Measurements from ENCODE around the gene SLC4A11.

The SLC4A11 gene

DNA sequence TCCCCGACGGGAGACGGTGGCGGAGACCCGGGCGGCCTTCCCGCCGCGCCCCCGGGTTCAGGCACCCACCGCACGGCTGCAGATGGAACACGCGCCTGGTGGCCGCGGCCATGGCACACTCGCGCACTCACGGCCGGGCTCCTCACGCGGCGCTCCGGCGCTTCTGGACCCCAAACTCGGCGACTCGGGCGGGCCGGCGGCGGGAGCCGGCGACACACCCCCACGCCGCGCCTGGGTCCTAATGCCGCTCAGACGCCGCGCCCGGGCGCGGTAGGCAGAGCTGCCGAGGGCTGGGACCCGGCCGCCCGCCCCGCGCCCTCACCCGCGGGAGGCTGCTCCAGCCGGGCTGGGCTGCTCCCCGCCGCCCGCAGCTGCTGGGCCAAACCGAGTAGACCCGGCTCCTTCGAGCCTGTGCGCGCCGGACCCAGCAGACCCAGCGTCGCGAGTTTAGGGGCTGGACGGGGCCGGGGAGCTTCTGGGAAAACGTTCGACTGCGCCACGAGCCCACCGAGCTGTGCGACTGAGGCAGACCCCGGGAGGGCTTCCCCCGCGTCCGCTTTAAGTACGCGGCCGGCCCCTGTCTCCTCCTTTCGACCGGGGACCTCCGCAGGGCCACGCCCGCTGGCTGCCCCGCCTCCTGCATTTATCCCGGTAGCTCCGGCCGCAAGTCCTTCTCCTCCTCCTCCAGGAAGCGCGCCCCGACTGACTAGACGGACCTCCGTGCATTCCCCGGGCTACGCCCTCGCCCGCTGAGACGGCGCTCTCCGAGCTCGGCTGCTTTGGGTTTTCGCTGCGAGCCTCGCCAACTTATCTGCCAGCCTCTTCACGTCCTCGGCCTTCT, at the start of gene SLC4A11:
Gene SLC4A11, minus strand, starts transcription at position 165 of the 841 bp plus-strand sequence. Its CDS starts 53 bp downstream, at position 112.
- DNase-seq: no peak

DNA sequence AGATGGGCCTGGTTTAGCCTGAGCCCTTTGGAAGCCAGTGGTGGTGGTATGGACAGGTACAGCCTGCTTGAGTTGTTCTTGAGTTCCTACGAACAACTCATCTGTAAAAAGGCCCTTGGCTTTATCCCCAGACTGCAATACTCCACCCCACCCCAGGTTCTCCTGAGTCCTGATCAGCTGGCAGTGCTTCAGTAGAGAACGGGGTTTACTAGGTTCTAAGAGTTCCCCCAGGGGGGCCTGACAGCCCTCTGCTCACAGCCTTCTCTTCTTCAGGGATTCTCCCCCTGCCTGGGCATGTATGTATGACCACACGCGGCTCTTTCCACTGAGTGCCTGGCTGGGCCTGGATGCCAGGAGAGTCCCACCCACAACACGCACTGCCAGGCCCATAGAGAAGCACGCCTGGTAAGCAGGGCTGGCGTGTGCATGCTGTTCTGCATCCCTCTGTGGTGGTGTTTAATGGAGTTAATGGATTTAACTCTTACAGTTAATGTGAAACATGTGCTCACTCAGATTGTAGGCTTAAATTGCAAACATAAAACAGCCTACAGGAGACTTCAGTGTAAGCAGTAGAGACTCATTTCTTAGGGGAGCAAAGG, 44.3 kb upstream of the SLC4A11 start:
- no peak for DNase-seq

DNA sequence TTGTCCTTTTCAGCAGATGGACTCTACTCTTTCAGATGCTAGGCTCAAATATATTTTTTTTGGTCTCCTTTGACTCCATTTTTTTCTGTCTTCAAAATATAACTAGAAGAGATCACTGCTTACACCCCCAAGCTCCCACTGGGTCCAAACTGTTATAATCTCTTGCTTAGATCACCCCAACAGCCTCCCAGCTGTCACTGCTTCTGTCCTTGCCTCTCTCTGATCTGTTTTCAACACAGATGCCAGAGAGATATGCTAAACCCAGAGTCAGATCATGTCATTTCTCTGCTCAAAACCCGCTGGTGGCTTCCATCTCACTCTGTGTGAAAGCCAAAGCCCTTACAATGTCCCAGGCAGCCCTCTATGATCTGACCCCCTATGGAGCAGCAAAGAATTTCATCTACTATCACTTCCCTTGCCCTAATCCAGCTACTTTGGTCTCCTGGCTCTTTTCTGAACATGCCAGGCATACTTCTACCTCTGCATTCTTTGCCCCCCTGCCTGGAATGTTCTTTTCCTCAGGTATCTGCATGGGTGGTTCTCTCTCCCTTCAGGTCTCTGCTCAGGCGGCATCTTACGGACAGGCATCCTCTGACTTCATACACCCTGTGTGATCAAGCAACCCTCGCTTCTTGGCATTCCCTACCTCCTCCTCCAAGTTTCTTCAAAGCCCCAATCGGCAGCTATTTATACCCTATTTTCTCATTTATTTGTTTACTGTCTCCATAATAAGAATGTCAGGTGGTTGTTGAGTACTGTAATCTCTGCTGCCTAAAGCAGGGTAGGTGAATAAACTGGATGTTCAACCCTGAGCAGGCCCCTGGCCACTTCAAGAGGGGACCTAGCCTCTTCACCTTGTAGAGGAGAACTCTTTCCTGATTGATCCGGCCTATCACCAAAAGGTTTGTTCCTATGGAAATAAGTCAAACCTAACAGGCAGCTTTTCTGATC, 43.6 kb upstream of the SLC4A11 start:
- no peak for DNase-seq

DNA sequence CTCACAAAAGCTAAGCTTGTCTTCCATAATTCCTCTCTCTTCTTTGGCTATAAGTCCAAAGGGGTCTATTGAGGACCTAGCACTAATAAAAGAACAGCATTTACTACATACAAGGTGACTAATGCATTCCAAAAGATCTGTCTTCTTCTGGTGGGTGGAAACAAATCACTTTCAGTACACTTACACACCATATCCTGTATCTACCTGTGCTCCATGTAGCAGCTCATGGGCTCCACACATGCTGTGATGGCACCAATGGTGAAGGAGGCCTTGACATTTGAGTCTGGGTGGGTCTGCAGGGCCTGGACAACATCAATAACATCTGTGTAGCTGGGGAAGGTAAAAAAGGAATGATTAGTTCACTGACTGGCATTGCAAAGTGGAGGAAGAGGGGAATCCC, 42.4 kb upstream of the SLC4A11 start:
- DNase-seq: no peak

DNA sequence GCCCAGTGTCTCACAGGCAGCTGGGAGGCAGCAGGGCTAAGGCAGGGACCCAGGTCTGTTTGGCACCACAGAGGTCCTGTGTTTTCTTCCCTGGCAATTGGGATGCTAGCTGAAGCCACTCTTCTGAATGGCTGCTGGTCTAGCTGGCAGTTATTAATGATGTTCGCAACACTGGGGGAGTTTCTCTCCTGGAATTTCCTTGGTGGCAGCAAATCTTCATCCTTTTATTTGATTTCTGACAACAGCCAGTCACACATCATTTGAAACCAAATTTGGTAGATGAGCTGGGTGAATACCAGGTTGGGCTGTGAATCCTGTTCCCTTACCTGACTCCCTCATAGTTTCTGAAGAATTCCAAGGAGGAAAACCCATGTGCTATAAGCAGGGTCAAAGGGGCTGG, 40.8 kb upstream of the SLC4A11 start:
- DNase-seq: no peak

DNA sequence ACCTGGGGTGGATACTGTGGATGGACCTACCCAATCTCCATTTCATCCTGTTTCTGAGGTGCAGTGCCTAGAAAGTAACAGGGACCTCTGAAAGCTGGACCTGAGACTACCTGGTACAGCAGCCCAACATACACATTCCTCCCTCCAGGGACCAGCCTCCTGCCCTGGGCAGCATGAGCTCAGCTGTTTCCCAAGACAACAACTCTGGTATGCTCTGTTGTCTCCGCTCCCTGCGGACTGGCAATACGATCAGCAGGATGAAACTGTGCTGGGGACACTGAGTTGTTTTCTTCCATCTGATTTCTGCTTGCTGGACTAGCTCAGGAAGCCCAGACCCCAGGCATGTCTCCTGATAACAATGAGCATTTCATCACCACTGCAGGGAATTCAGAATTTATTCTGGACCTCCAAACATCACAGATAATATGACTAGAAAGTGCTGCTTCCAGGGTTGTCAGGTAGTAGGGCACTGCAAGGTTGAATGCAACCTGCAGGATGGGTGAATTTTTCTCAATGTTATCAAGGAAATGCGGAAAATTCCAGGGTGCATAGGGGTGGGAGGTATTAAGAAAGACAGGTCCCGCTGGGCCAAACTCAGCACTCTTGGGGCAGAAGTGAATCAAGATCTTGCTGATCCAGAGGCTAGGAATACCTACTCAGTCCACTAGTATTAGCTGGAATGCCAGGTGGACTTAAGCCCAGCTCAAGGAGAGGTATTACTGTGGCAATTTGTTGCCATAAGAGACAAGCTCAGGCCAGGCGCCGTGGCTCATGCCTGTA, 38.9 kb upstream of the SLC4A11 start:
- no peak for DNase-seq

DNA sequence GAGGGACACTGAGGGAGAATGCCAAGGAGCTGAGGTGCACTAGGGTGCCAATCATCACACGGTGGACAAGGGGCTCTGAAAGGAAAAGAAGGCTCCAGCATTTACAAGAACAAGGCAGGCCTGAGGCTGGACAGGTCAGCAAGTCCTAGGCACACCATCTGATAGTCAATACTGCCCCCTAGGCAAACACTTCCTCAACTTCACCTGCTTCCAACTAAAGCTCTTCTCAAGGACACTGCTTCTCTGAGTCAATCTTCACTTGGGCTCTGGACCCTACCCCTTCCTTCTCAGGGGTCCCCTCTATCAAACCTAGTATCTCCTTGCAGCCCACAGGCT, 37.7 kb upstream of the SLC4A11 start:
- DNase-seq: no peak

DNA sequence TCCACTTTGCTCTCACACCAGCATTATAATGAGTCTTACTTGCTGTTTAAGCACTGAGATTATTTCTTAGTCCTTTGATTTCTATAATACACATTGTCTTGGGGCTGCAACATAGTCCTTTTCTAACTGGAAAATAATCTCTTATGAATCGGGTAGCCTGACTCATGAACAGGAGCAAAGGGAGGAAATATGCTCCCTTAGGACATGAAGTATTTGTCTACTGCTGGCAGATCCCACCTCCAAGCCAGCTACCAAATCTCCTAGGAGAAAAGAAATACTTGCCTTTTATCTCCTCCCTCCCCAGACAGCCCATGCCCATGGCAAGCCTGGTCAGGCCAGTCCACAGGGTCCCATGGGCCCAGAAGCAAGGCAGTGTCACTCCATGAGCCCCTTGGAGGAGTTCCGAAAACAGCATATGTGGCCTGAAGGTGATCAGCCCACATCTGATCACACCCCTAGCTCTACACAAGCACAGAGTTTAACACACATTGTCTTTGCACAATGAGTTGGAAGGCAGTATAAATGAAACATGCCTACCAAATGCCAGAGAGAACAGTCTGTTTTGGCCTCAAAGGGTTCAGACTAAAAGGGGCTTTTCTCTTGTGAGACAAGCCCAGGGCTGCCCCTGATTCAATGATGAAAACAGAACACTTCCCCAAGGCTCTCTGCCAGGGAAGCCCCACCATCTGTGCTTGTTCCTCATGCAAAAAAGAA, 37.1 kb upstream of the SLC4A11 start:
- no peak for DNase-seq

DNA sequence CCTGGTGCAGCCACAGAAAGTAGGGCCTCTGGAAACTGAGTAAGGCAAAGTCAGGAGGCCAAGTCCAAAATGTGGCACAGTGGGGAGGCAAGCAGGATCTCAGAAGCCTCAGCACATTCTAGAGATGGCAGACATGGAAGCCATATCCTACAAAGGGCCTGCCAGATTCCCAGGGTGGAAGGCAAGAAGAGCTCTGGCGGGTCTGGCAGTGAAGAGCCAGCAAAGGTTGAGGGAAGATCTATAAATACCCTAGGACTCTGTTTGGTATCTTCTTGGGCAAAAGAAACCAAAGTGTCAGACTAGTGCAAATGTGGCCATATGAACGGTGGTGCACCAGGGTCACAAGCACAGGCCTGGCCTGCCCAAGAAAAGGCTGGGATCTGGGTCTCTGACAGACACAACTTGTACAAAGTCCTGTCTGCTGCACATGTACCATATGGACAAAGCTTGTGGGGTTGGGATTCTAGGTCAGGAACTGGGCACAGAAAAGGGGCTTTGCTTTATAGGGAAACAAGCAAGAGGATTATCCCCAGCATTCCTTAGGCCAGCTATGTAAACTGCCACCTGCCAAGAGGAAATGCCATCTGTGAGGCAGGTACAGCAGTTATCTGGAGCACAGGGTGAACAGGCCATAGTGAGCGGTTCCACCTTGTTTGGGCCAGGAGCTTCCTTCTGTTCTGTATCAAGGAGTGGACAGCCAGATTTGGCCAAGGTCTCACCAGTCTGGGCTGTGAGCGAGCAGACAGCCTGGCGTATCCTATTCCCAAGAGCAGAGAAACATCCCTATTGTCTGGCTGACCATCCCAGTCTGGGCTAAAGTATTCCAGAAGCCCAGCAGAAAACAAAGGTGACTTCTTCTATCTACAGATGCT, 36.3 kb upstream of the SLC4A11 start:
- DNase-seq: no peak

DNA sequence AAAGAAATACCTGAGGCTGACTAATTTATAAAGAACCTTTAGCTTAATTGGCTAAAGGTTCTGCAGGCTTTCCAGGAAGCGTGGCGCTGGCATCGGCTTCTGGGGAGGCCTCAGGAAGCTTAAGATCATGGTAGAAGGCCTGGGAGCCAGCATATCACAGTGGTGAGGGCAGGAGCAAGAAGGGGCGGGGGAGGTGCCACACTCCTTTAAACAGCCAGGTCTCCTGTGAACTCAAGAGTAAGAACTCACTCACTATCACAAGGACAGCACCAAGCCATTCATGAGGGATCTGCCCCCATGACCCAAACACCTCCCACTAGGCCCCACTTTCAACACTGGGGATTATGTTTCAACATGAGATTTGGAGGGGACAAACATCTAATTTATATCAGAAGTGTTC, 34.4 kb upstream of the SLC4A11 start:
- DNase-seq: no peak

DNA sequence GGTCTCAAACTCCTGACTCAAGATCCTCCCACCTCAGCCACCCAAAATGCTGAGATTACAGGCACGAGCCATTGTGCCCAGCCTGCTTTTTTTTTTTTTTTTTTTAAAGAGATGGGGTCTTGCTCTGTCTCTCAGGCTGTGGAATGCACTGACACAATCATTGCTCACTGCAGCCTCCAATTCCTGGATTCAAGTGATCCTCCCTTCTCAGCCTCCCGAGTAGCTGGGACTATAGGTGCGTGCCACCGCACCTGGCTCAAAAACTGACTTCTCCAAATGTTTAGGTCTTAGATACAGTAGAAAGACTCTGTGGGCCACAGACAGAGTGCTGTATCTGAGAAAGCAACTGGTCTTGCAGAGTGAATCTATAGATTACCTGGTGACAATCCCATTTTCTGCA, 31.1 kb upstream of the SLC4A11 start:
- no peak for DNase-seq

DNA sequence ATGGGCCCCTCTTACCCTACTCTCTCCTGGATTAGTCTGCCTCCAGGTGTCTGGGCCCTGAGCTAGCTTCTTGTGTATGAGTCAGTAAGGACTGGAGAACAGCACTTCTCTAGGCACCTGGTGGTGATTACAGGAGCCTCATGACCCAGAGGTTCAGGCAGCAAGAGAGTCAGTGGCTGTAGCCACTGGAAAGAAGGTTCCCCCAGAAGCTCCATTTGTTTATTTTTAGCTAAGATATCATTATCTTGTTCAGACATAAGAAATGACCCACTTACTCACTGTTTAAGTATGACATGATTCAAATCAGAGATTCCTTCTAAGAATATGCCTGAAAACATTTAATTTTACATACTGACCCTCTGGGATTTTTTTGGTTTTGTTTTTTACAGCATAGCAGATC, 23.6 kb upstream of the SLC4A11 start:
- no peak for DNase-seq

DNA sequence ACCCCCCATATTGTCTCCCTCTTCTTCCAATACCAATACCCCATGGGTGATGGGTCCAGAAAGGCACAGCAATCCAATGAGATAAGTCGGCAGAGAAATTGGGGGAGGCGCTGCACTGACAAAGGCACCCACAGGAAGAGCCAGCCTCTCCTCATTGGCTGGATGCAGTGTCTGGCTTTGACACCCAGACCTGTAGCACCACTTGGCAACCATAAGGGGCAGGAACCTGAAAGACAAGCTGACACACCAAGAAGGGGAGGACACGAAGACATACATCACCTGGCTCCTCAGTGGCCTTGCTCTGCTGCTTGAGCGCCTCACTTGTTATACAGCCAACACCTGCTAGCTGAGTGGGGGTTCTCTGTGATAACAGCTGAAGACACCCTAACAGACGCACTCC, 19.4 kb upstream of the SLC4A11 start:
- no peak for DNase-seq

DNA sequence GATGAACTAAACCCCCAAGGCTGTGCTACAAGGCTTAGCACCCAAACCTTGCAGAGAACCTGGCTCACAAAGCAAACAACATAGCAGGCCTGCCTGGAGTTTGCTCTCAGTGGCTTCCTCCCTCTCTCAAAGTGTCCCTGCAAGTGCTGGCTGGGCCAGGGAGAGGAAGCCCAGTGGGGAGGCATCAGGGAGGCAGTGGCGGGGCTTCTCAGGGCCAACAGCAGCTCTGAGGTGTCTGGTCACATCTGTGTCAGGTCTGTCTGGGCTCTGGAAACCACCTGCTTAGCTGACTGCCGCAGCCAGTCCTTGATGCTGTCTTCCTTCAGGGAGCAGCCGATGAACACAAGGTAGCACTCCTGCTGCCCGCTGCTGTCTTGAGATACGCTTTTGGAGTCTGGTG, 16.7 kb upstream of the SLC4A11 start:
- no peak for DNase-seq

DNA sequence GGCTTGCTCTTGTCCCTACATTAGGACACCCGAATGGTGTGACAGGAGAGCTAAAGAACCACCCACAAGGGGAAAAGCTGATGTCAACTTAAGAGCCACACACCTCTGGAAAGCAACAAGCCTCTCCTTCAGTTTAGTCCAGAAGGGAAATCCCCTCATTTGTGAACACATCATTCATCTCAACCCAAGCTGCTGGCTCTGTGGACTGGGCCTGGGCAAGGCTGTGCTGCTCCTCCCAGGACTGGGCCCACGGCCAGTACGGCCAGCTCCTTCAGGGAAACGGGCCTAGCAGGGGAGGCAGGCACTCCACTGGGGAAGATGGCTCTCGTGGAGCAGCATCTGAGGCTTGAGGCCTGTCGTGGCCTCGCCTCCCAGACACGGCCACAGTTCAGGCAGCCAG, 12.8 kb upstream of the SLC4A11 start:
- DNase-seq: no peak

DNA sequence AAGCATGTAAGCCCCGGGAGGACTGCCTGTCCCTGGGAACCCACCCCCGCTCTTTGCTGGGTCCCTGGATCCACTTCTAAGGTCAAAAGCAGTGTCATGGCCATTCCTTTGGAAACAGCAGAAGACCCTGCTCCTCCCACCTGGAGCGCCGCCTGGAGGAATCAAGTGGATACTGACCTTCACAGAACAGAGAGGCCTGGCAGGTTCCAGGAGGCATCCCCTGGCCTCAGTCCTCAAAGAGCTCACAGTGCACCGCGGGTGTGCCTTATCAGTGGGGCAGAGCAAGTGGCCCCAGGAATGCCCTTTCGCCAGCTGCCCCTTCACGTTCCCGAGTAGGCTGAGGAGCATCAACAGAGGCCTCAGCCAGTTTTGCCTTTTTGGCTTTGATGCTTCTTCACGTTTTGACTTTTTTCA, 11.1 kb upstream of the SLC4A11 start:
- DNase-seq: no peak

DNA sequence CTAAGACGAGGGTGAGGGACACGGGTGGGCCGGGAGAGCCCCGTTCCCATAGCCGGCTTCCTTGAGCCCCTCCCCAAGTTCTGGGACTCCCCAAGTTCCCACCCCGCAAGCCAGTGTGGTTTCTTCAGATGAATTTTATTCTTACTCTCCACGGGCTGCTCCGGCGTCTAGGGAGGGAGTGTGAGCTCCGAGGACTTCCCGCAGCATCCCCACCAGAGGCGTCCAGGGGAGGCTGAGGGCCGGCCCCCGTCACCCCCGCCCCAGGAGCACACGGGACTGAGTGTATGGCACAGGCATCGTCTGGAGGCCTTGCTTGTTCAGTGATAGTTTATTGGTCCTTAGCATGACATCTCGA, 10.0 kb upstream of the SLC4A11 start:
- no peak for DNase-seq

DNA sequence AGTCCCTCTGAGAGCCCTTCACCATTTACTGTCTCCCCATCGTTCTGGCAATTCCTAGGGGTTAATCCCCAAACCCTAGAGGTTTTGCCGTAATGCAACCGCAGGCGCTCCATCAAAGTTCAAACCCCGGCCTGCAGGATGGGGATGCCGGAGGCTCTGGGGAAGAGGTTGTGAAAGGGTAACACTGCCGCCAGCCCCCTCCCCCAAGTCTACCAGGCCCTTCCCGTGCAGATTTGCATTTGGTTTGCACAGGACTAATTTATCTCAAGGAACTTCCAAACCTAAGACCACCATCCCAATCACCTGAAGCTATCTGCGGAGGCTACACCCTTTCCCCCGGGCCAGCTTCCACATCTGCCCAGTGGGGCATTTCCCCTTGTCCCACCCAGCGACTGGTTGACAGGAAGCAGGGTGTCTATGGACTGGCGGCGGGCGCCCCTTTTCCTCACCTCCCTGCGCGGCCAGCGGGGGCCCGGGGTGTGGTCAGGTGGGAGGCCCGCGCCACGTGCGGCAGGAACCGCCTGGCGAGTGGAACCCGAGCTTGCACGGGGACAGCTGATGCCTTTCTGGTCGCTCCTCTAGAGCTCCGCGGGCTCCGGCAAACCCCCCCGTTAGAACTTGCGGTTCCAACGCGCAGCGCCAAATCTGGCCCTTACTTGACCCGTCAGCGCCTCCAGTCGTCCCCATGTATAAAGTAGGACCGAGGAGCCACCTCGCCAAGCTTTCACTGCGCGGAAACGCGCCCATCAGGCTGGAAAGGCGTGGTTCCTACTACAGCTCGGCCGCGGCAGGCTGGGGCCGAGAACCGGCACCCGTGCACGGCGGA, 9.4 kb upstream of the SLC4A11 start:
- DNase-seq: no peak

DNA sequence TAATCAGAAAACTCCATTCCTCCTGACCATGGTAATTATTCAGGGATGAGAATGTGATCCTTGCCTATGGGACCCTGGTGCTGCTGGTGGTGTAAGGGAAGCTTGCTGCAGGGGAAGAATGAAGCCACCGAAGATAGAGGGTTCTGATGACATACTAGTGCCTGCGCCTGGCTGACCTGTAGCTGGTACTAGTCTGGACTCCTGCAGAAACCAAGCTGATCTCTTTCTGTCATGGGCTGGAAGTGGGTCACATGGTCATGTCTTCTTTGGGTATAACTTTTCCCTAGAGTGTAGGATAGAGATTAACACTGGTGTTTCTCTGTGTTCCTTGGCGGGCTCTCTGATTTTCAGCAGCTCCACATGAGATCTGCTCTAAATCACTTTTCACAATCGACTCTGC, 8.6 kb upstream of the SLC4A11 start:
- DNase-seq: no peak

DNA sequence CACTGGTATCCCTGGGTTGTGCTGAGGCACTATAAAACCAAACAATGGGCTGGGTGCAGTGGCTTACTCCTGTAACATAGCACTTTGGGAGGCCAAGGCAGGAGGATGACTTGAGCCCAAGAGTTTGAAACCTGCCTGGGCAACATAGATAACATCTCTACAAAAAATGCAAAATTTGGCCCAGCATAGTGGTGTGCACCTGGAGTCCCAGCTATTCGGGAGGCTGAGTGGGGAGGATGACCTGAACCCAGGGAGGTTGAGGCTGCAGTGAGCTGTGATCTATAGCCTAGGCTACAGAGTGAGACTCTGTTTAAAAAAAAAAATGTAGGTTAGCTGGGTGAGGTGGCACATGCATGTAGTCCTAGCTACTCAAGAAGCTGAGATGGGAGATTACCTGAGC, 7.7 kb upstream of the SLC4A11 start:
- no peak for DNase-seq

All from NCI-H187 treated with DMSO at 0.1 percent for 48 hours (cell line).